ENCODE measurements around the gene ARHGAP27. TPM values are rescaled to one million over a fixed set of nuclear protein-coding genes. Genes with fewer than 3 reads are reported as not detected.
"Not testable (repeated sequence)": the region's sequence is repeated elsewhere in the genome, so short reads cannot be mapped to it uniquely, and the experiment has no call there.

The ARHGAP27 gene
- 10 to 100 TPM in 5 of 10 donors, 1 to 10 TPM in 5; 7.4 to 14.8 (median 10.0) TPM for polyA plus RNA-seq (ENCODE audit: insufficient read length in 10 of 10)
- long read RNA-seq, donor 1 = 0 reads
- long read RNA-seq, donor 2 = 0 reads
- long read RNA-seq, donor 3 = 0 reads
- long read RNA-seq, donor 4, partial matches to known transcripts = 0 of 1 reads
- long read RNA-seq, donor 4, other reads (novel, unspliced or antisense) = 0 of 1 reads
- long read RNA-seq, donor 5, partial matches to known transcripts = 5 of 8 reads
- long read RNA-seq, donor 5, other reads (novel, unspliced or antisense) = 0 of 8 reads
- long read RNA-seq, donor 6 = 0 reads
- long read RNA-seq, donor 7, partial matches to known transcripts = 0 of 3 reads
- long read RNA-seq, donor 7, other reads (novel, unspliced or antisense) = 0 of 3 reads
- long read RNA-seq, donor 8, partial matches to known transcripts = 0 of 2 reads
- long read RNA-seq, donor 8, other reads (novel, unspliced or antisense) = 0 of 2 reads
- long read RNA-seq, donor 9 = 0 reads

GRCh38 chr17:45432405-45433158 is at the start of gene ARHGAP27:
Gene ARHGAP27 (minus strand): TSS chr17:45432870. CDS start chr17:45430279, 2,591 bp downstream.
- DNase-seq = peak in 1 of 3 donors; percentile 51

- not testable (repeated sequence) for DNase-seq
These were observed 49.6 kb upstream of the ARHGAP27 start for GRCh38 chr17:45482317-45482716.

- not testable (repeated sequence) for DNase-seq
These were observed 42.8 kb upstream of the ARHGAP27 start for GRCh38 chr17:45475436-45475835.

GRCh38 chr17:45472249-45472648 is 39.6 kb upstream of the ARHGAP27 start:
- not testable (repeated sequence) for DNase-seq

- not testable (repeated sequence) for DNase-seq
These were observed 36.5 kb upstream of the ARHGAP27 start for GRCh38 chr17:45469204-45469563.

- DNase-seq = not testable (repeated sequence)
These were observed 35.9 kb upstream of the ARHGAP27 start for GRCh38 chr17:45468293-45469203.

GRCh38 chr17:45461524-45462327 is 29.1 kb upstream of the ARHGAP27 start:
- DNase-seq = not testable (repeated sequence)

- not testable (repeated sequence) for DNase-seq
These were observed 27.8 kb upstream of the ARHGAP27 start for GRCh38 chr17:45460422-45460821.

GRCh38 chr17:45454341-45454740 is 21.7 kb upstream of the ARHGAP27 start:
- DNase-seq = not testable (repeated sequence)

GRCh38 chr17:45453731-45454130 is 21.1 kb upstream of the ARHGAP27 start:
- DNase-seq = not testable (repeated sequence)

- not testable (repeated sequence) for DNase-seq
These were observed 20.5 kb upstream of the ARHGAP27 start for GRCh38 chr17:45453225-45453534.

GRCh38 chr17:45452329-45453224 is 19.9 kb upstream of the ARHGAP27 start:
- DNase-seq = not testable (repeated sequence)

GRCh38 chr17:45451660-45452059 is 19.0 kb upstream of the ARHGAP27 start:
- not testable (repeated sequence) for DNase-seq

- DNase-seq = no peak
These were observed 18.5 kb upstream of the ARHGAP27 start for GRCh38 chr17:45451131-45451530.

GRCh38 chr17:45449708-45450329 is 17.1 kb upstream of the ARHGAP27 start:
- not testable (repeated sequence) for DNase-seq

- not testable (repeated sequence) for DNase-seq
These were observed 16.6 kb upstream of the ARHGAP27 start for GRCh38 chr17:45449260-45449659.

- DNase-seq = not testable (repeated sequence)
These were observed 15.8 kb upstream of the ARHGAP27 start for GRCh38 chr17:45448483-45448882.

GRCh38 chr17:45448066-45448465 is 15.4 kb upstream of the ARHGAP27 start:
- DNase-seq = not testable (repeated sequence)

GRCh38 chr17:45447650-45448049 is 15.0 kb upstream of the ARHGAP27 start:
- not testable (repeated sequence) for DNase-seq
